ENCODE results near the gene NEK3. TPM values are rescaled to one million over a fixed set of nuclear protein-coding genes. Genes with fewer than 3 reads are reported as not detected.

NEK3 gene
- total and polyA plus RNA-seq, 2 of the 4 experiments (the other 2 are of a cell fraction) = 3.6 to 9.2 TPM

DNA sequence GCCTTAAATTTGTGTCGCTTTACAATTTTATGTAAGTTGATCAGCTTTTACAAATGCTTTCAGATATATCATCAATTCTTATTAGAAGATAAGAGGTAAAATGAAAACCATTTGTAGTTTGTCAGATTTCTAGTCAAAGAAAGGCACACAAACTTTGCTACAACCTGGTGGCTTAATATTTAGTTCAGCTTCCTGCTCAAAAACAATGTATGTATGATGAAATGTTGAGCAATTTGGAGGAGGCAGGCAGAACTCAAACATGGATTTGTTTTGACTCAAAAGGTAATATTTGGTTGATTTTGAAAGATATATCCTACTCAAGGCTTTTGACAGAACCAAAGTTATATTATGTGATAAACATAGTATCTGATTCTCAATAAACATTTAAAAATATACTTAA lies 54.8 kb downstream of the NEK3 start:
- H4K91ac ChIP-seq (ENCODE audit: insufficient read depth, low read depth, low read length) = no peak overlapping the region
- in situ Hi-C loops (cut with MboI; ENCODE audit: low sequenced_read_pairs) = loop anchor here (25.0 kb wide), 1 partner anchor 967 kb away; no protein-coding TSS in a partner anchor
- H4K8ac ChIP-seq (ENCODE audit: low read depth in 2 of 2, low read length in 2 of 2) = no peak overlapping the region
- H3K27ac ChIP-seq (ENCODE audit: insufficient read depth, low read length) = no peak overlapping the region
- no peak overlapping the region for H2AK9ac ChIP-seq (replicated peaks; ENCODE audit: low read depth, low read length, poor library complexity)
- H3K9me3 ChIP-seq (ENCODE audit: control insufficient read depth, insufficient read depth, low read length) = no peaks in the 10 kb centered on the region
- TF ChIP-seq SMC3 (IDR thresholded peaks at IDR 0.05; ENCODE audit: low read depth, low read length) (no peak), BHLHE40 (IDR thresholded peaks at IDR 0.05; ENCODE audit: low read depth, low read length) (no peak), NFE2L2 (IDR thresholded peaks at IDR 0.05; ENCODE audit: low read depth, low read length) (no peak), CEBPB (IDR thresholded peaks at IDR 0.05; ENCODE audit: low read depth, low read length) (peak; percentile 61), MAZ (IDR thresholded peaks at IDR 0.05; ENCODE audit: borderline replicate concordance, low read depth, low read length) (no peak)
- no peaks in the 10 kb centered on the region for H3K4me1 ChIP-seq (ENCODE audit: control insufficient read depth, insufficient read depth, low read length)
- no peaks in the 10 kb centered on the region for H3K36me3 ChIP-seq (ENCODE audit: control insufficient read depth, insufficient read depth, low read length)
- DNase-seq (peak; percentile 7), ATAC-seq (ENCODE audit: low read depth) (no peak)
- no peak overlapping the region for H2BK5ac ChIP-seq (ENCODE audit: low read depth, low read length, poor library complexity, severe bottlenecking)
- no peak overlapping the region for H2AK5ac ChIP-seq (ENCODE audit: low read depth, low read length)
- no peak overlapping the region for H3K4me2 ChIP-seq (ENCODE audit: low read depth, low read length)
- H2AFZ ChIP-seq (replicated peaks; ENCODE audit: low read length, poor library complexity) = no peak overlapping the region
- no peak overlapping the region for H4K5ac ChIP-seq (ENCODE audit: low read depth, low read length)
- dilution Hi-C loops (cut with HindIII; ENCODE audit: low sequenced_read_pairs, unreplicated experiment) = no loop called here
- H3K56ac ChIP-seq (ENCODE audit: extremely low read depth, insufficient read depth, low read length) = no peak overlapping the region
- H2BK15ac ChIP-seq (ENCODE audit: low read depth, low read length) = no peak overlapping the region
- H4K20me1 ChIP-seq (ENCODE audit: insufficient read depth, low read length) = no peaks in the 10 kb centered on the region
- no peak overlapping the region for H3K14ac ChIP-seq (replicated peaks; ENCODE audit: low read depth, low read length)
- H3K23ac ChIP-seq (ENCODE audit: low read depth, low read length) = no peak overlapping the region
- ChIA-PET POLR2A (ENCODE audit: unreplicated experiment) (no interaction called here), CTCF (no interaction called here)
- no peak overlapping the region for H3K4me3 ChIP-seq (ENCODE audit: insufficient read depth, low read depth, low read length)
- H3K4ac ChIP-seq (ENCODE audit: low read depth, low read length) = no peak overlapping the region
- H3K79me1 ChIP-seq (ENCODE audit: low read depth in 1 of 2, low read length in 2 of 2) = no peaks in the 10 kb centered on the region
- no peak overlapping the region for H3K9ac ChIP-seq (ENCODE audit: low read depth, low read length)
- H2BK120ac ChIP-seq (ENCODE audit: low read depth, low read length) = no peak overlapping the region
- no TSS peak for BruUV-seq (replicated peaks)
- no peak overlapping the region for H3K18ac ChIP-seq (ENCODE audit: low read depth, low read length)
- H3K27me3 ChIP-seq (ENCODE audit: control insufficient read depth, insufficient read depth, low read length) = no peaks in the 10 kb centered on the region; the same call in 1 of the 2 replicates
- H3K9me1 ChIP-seq (ENCODE audit: insufficient read depth, low read length) = no peaks in the 10 kb centered on the region
- no CpG with 5 or more reads among the region's 1 CpG for WGBS, 2 experiments (ENCODE audit: extremely low coverage in 2 of 2, insufficient read length in 1 of 2)
- H2BK20ac ChIP-seq (ENCODE audit: low read depth, low read length) = no peak overlapping the region
- intact Hi-C loops (cut with micrococcal nuclease) = no loop called here
